NCI-H524 treated with DMSO at 0.1 percent for 48 hours (cell line): Measurements from ENCODE around the gene EN2.

ENCODE experiments used
- DNase-seq: peaks from one replicate; lab custom pipeline; 2025; lab: John Stamatoyannopoulos, UW

Gene EN2

GRCh38 chr7:155450970-155451801, 6.7 kb upstream of the EN2 start:
- DNase-seq: no peak

DNA sequence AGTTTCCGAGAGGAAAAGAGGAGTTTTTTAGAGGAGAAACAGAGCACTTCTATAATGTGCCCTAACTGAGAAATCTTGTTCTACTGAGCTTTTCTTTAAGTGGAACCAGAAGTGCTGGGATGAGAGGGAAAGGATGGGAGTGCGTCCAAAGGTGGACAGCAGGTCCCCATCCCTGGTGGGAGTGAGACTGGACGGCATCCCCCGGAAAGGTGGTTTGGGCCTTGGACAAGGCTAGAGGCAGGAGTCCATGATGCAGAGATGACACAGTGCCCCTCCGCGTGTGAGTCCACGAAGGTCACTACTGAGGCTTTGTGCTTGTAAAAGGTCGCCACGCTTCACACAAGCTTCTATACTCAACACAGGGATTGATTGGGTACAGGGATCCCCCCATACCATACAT, 6.1 kb upstream of the EN2 start:
- DNase-seq: no peak

- no peak for DNase-seq
Observed at GRCh38 chr7:155452505-155453295, 5.2 kb upstream of the EN2 start.

GRCh38 chr7:155453296-155454182, 4.4 kb upstream of the EN2 start:
- no peak for DNase-seq

DNA sequence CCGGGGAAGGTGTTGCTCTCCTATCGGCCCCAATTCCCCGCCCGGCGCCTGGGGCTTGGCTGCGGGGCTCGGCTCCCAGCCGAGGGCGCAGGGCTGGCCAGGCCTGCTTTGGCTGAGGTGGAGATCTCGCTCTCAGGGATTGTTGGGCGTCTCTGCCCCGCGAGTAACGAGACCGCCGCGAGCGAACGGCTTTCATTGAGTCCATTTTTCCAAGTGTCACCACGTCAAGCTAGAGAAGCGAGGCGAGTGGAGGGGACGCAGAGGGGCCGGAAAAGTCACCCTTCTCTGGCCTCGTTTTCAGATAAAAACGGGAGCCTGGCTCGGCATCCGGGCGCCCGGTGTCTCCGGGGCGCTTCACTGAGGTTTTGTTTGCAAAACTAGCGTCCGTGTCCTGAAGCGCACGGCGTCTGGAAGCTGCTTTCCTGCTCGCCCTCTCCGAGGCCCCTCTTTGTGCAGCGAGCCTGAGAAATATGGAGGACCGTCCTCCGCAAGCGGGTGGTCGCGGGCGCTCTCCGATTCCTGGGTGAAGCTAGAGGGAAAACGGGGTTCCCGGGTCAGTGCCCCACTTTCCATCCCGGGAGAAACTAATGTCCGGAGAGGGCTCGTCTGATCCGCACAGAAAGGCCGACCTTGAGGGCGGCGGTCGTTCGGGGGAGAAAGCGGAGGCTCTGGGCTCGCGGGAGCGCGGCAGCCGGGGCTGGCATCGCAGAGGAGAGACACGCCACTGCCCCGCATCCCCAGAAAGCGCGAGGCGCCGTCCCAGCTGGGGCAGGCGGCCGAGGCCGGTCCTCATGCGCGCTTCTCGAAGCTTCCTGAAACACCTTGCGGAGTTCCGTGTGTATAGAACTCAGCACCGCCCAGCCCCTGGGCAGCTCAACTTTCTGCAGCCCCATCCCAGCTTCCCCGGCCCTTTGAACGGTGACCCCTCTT, 3.5 kb upstream of the EN2 start:
- no peak for DNase-seq

GRCh38 chr7:155455132-155455693, 2.7 kb upstream of the EN2 start:
- DNase-seq: no peak

DNA sequence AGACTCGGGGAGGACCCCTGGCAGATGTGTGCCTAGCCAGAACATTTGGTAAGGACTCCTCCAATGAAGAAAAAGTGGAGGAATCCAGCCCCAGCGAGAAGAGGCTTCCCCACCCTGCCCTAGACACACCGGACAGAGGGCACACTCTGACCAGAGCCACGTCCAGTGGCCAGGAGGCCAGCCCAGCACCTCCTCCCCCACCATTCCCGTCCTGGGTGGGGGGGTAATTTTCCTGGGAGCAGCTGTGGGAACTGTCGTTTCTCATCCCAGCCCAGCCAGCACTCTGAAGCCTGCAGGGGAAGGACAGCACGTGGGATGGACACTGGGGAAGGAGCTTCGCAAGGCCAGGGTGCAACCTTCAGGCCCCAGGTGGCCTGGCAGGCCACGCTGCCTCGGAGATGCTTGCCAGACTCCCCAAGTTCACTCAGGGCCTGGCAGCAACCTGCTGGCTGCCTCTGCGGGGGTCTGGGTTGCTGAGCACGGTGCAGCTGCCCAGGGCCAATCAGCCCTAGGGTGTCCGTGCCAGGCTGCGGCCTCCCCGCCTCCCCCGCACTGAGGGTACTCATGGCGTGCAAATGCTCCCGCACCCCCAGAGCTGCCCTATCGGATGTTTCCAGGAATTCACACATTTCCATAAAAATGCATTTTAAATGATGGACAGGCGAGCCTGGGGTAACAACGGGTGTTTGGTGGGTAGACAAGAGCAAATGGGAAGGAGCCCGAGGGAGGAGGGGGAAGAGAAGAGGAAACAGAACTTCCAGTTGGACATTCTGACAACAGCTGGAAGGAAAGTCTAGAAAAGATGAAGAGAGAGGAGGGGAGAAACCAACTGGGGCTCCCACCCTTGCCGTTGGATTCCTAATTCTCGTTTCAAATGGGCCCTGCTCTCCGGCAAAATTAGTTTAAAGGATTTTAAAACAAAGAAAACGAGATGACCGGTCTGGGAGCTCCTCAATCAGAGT, 1.9 kb upstream of the EN2 start:
- DNase-seq: no peak

DNA sequence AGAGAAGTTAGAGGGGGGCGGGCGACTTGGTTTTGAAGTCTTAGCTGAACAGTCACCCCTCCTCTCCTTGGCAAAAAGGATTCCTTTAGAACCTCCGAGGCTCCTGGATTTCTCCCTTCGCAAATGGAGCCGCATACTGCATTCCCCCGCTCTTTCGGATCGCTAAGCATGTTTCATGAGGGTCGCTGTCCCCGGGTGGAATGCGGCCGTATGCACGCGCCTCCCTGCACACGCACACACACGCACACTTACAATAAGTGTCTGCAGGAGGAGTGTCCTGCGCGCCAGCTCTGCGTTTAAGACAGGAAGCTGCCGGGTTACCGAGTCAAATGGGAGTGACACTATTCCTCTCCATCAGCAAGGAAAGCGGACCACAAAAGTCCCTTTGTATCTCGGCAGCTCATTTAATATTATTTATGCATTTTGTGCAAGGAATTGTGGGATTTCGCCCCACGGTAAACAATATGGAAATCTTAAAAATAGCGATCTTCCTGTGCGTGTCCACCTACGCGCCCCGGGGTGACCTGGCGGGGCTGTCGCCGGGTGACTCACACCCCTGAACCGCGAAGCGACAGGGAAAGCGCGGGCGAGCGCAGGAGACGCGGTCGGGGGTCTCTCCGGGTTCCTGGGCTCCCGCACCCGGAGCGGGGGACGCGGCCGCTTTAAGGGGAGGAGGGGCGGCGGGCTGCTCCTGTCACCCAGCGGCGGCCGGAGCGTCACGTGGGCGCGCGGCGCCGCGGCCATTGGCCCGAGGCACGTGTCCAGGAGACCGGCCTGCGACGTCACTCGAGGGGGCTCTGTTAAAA, 988 bp upstream of the EN2 start:
- DNase-seq: no peak

GRCh38 chr7:155457544-155458110, 302 bp upstream of the EN2 start:
- no peak for DNase-seq

- no peak for DNase-seq
Observed at GRCh38 chr7:155458878-155459699, 1.2 kb downstream of the EN2 start.

DNA sequence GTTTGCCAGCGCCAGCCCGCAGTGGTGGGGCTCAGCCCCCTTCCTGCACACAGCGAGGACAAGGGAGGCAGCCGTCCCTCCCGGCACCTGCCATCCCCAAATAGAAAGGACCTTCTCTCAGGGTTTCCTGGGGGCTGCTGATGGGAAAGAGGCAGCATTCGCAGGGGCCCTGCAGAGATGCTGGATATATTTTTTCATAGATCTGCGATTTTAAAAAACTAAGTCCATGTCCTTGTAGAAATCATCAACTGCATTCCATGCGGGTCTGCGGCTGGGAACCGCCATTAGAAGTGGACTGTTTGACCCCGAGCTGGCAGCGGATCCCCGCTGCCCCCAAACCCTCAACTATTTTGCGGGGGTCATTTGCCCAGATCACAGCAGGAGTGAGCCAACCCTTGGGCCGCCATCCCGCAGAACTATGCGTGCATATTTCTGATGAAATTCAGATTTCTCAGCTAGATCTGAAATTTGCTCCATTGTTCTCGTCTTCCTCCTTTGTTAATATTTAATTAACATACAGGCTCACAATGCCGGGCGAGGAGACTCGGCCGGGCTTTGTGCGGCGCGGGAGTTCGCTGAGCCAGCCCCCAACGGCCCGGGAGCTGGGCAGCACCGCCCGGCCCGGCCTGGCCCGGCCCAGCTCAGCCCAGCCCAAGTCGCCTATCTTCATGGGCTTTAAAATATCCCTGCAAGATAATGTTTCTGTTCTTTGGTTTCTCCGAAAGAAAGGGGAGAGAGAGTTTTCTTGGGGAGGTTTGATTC, 2.0 kb downstream of the EN2 start:
- DNase-seq: no peak

GRCh38 chr7:155460926-155461613, 3.1 kb downstream of the EN2 start:
- no peak for DNase-seq

DNA sequence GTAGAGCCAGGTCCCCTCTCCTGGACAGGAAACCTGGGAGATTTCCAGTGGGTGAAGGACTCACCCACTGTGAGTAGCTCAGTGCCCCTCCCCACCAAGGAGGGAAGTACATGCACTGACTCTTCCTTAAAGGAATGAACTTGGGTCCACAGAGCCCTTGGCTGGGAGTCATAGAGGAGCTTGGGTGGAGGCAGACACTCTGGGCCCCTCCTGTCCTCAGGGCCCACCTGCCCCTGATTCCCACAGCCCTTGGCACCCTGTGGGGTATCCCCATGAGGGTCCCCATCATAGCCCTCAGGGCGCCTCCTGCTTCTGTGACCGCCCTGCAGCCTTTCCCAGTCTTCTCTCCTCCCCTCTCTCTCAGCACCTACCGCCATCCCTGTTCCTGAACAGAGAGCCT, 3.7 kb downstream of the EN2 start:
- DNase-seq: no peak

DNA sequence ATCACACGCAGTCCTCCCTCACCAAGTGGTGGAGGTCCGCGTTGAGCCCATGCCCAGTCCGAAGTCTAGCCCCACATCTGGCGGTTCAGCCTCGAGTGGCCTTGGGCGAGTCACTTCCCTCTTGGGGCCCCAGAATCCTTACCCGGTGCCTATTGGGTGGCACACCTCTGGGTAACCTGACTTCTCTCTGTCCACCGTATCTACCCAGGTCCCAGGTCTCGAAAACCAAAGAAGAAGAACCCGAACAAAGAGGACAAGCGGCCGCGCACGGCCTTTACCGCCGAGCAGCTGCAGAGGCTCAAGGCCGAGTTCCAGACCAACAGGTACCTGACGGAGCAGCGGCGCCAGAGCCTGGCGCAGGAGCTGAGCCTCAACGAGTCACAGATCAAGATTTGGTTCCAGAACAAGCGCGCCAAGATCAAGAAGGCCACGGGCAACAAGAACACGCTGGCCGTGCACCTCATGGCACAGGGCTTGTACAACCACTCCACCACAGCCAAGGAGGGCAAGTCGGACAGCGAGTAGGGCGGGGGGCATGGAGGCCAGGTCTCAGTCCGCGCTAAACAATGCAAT, 4.3 kb downstream of the EN2 start:
- no peak for DNase-seq

GRCh38 chr7:155463114-155463811, 5.3 kb downstream of the EN2 start:
- DNase-seq: no peak
